ENCODE measurements around the gene TCIRG1.

DNA sequence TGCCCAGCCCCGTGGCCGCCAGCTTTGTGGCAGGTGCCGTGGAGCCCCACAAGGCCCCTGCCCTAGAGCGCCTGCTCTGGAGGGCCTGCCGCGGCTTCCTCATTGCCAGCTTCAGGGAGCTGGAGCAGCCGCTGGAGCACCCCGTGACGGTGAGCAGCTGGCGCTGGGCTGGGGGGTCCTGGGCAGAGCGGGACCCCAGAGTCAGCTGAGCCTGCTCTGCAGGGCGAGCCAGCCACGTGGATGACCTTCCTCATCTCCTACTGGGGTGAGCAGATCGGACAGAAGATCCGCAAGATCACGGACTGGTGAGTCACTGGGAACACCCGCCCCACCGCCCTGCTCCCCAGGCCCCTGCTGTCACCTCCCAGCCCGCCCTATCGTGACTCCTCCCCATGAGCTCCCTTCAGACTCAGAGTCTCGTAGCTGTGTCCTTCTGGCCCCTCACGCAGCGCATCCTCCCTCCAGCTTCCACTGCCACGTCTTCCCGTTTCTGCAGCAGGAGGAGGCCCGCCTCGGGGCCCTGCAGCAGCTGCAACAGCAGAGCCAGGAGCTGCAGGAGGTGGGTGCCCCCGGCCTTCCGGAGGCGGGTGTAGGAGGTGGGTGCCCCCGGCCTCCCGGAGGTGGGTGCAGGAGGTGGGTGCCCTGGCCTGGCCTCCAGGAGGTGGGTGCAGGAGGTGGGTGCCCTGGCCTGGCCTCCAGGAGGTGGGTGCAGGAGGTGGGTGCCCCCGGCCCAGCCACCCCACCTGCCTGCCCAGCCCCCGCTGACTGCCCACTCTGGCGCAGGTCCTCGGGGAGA is 4.7 kb downstream of the TCIRG1 start:
- TF ChIP-seq, protein P1, sequence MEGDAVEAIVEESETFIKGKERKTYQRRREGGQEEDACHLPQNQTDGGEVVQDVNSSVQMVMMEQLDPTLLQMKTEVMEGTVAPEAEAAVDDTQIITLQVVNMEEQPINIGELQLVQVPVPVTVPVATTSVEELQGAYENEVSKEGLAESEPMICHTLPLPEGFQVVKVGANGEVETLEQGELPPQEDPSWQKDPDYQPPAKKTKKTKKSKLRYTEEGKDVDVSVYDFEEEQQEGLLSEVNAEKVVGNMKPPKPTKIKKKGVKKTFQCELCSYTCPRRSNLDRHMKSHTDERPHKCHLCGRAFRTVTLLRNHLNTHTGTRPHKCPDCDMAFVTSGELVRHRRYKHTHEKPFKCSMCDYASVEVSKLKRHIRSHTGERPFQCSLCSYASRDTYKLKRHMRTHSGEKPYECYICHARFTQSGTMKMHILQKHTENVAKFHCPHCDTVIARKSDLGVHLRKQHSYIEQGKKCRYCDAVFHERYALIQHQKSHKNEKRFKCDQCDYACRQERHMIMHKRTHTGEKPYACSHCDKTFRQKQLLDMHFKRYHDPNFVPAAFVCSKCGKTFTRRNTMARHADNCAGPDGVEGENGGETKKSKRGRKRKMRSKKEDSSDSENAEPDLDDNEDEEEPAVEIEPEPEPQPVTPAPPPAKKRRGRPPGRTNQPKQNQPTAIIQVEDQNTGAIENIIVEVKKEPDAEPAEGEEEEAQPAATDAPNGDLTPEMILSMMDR (IDR thresholded peaks at IDR 0.05), result no peak
- no peak for TF ChIP-seq SIN3A (IDR thresholded peaks at IDR 0.05; ENCODE audit: borderline replicate concordance, insufficient read depth, low read depth, low read length)
- TF ChIP-seq, protein P2, sequence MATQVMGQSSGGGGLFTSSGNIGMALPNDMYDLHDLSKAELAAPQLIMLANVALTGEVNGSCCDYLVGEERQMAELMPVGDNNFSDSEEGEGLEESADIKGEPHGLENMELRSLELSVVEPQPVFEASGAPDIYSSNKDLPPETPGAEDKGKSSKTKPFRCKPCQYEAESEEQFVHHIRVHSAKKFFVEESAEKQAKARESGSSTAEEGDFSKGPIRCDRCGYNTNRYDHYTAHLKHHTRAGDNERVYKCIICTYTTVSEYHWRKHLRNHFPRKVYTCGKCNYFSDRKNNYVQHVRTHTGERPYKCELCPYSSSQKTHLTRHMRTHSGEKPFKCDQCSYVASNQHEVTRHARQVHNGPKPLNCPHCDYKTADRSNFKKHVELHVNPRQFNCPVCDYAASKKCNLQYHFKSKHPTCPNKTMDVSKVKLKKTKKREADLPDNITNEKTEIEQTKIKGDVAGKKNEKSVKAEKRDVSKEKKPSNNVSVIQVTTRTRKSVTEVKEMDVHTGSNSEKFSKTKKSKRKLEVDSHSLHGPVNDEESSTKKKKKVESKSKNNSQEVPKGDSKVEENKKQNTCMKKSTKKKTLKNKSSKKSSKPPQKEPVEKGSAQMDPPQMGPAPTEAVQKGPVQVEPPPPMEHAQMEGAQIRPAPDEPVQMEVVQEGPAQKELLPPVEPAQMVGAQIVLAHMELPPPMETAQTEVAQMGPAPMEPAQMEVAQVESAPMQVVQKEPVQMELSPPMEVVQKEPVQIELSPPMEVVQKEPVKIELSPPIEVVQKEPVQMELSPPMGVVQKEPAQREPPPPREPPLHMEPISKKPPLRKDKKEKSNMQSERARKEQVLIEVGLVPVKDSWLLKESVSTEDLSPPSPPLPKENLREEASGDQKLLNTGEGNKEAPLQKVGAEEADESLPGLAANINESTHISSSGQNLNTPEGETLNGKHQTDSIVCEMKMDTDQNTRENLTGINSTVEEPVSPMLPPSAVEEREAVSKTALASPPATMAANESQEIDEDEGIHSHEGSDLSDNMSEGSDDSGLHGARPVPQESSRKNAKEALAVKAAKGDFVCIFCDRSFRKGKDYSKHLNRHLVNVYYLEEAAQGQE (IDR thresholded peaks at IDR 0.05; ENCODE audit: insufficient read depth in 1 of 2, low read depth in 2 of 2, low read length in 1 of 2), result no peak

Data from Panc1 (cell line).